Kasumi-1 (cell line): ENCODE measurements around the gene EPAS1.
A peak's percentile ranks its signal among the peaks of the same experiment; 100 is the strongest.

Experiments used
- DNase-seq, 2 experiments: peaks; one replicate each; lab custom pipeline; 2025; lab: John Stamatoyannopoulos, UW

The EPAS1 gene

GRCh38 chr2:46296840-46297545, at the start of gene EPAS1:
EPAS1 (plus strand) TSS chr2:46297407; CDS start chr2:46297912, 505 bp downstream.
- DNase-seq, result peak; percentile 30 to 64

DNA sequence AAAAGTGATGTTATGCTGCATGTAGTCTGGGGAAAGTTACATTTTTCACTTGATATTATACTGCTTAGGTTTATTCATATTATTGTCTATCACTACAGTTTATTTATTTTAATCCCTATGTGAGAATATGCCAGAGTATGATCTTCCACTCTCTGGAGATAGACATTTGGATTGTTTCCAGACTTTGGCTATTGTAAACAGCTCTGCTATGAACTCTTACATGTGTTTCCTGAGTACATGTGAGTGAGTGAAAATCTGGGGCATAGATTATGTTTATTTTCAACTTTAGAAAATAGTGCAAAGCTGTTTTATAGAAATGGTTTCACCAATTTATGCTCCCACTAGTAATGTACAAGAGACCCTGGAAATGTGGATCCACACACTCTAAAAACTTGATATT, 49.0 kb upstream of the EPAS1 start:
- DNase-seq, result no peak

DNA sequence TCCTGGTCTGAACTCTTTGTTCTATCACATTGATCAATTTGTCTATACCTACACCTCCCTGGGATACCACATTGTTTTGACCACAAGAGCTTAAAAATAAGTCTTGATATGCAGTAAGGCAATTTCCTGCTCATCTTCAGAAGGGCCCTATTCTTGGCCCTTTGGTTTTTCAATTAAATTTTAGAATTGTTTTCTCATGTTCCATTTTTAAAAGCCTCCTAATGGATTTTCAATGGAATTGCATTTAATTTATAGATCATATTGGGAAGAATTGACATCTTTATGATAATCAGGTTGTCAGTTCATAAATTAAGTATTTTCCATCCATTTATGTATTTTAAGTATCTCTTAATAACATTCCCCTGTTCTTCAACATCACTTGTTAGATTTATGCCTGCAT, 47.6 kb upstream of the EPAS1 start:
- DNase-seq, result no peak

DNA sequence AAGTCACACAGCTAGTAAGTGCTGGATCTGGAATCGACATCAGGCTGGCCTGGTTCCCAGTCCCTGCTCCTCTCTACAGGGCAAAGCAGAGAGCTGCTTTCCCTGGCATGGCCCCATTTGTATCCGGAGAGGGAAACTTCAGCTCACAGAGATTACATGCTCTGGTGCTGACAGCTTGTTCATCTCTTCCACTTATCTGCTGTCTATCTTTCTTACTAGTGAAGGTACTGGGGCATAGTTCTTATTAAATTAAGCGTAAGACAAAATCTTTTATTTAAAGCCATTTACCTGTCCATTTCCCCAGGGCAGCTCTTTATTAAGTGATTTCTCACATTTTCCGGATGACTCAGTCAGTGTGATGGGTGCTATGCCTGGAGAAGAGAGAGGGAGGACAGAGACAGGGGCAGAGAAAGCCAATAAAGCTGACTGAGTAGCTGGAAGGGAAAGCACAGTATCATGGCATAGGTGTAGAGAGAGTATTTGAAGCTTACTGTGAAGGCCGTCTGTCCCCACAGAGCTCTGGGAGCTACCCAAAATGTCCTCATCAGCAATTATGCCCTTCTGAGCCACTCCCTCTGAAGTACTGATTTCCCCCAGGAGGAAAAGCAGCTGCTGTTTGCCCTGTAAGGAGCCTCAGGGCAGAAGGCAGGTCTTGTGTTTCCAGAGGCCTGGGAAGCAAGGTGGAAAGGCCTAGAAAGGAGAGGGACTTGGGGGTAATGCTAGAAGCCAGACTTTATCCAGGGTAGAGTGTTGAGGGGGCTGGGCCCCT, 44.1 kb upstream of the EPAS1 start:
- DNase-seq, result no peak

GRCh38 chr2:46254474-46254873, 42.7 kb upstream of the EPAS1 start:
- no peak for DNase-seq

DNA sequence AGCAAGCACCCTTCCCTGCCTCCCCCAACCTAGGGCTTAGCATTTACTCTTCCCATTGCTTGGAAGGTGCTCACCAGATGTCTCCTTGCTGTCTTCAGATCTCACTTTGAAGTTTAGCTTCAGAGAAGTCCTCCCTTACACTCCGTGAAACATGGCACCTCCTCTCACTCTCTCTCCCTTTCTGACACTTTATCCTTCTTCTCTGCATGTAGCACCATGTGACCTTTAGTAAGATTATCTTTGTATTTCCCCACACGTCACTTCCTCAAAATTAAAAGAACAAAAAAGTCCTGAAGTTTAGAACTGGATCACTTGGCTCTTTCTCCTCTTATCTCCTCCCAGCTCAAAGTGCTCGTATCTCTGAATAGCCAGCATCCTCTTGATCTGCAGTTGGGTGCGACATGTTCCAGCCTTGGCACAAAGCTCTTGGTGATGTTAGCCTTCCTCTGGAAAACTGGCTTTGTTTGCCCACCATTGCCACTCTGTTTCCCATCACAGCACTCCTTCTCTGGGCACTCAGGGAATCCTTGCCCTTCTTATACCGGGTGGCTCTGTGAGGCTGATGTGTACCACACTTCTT, 40.6 kb upstream of the EPAS1 start:
- DNase-seq, result no peak

DNA sequence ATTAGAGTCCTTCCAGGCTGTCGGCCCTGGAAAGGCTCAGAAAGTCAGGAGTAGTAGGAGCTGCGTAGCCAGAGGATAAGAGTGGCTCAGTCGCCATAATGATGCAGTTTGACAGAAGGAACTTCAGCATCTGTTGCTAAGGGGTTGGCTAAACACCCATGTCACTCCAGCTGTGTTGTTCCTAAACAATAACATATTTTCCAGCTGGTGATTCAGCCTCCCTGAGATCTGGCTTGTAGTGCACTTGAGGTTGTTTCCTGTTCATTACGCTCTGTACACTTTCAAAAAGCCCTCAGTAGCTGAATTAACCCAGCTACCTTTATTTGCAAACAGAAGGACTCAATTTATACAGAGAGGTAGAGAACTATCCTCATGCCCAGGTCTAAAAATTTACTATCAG, 39.7 kb upstream of the EPAS1 start:
- DNase-seq, result no peak

DNA sequence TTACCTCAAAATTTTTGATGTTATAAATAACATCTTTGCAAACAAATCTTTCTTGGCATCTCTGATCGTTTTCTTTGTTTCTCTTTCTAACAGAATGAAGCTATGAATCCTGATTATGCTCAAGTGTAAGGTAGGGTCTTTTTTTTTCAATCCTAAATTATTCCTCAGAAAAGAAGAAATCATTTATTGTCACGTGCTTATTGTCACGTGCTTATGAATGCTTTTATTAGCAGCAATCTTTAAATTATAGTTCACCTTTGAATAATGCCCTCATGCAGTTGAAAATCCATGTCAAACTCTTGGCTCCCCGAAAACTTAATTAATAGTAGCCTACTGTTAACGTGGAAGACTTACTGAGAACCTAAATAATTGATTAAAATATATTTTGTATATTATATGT, 39.2 kb upstream of the EPAS1 start:
- DNase-seq, result no peak

GRCh38 chr2:46258937-46259776, 38.0 kb upstream of the EPAS1 start:
- DNase-seq, result no peak

GRCh38 chr2:46259777-46260168, 37.4 kb upstream of the EPAS1 start:
- DNase-seq, result no peak

DNA sequence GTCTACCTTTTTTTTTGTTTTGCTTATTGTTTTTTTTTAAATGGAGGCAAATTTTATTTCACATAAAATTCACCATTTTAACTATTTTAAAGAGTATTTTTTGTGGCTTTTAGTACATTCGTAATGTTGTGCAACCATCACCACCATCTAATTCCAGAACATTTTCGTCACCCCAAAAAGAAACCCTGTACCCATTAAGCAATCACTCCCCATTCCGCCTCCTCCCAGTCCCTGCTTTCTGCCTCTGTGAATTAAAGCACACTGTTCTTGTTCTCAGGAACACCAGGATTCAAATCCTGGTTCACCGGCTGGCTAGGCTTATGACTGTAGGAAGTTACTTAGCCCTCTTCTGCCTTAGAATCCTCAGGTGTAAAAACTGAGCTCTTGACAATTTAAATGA, 36.9 kb upstream of the EPAS1 start:
- DNase-seq, result no peak

DNA sequence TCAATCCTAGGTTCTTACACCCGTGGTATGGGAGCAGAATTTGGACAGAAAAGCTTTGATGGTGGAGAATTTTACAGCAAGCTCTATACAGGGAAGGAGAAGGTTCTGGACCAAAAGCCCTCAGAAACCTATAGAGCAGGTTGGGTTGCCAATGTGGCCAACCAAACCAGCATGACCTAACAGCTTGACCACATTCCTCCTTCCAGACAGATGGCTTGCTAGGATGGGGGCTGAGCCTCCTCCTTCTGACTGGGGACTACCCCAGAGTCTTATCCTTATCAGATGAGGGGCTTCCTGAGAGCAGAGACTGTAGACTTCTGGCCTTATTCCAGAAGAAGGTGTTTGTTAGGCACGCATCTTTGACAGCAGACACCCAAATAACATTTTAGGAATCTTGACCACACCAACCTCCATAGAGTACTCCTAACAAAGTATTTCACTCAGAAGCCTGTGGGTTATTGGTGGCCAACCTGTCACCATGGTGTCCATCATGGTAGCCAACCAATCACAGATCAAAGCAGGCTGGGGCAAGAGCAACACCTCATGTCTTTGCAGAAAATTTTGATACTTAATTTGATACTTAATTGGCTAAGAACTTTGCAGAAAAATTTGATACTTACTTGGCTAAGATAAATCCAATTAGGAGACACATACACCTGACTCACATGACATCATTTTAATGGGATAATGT, 34.8 kb upstream of the EPAS1 start:
- no peak for DNase-seq

DNA sequence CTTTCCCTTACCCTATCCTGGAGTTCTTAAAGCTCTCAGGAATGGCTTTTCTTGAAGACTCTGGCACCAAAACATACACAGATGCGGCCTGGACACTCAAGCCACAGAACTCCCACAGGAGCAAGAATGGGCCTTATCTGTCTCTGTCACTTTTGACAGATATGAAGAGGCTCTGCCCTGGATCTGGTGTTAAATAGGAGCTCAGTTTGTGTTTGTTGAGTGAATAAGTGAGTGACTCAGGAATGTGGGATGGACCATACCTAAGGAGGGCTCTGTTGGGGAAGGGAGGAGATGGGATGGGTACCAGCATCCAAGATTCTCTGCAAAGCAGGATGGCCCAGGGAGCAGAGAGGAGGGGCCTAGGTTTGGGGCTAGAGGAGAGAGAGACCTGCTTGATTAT, 33.9 kb upstream of the EPAS1 start:
- no peak for DNase-seq

GRCh38 chr2:46264447-46264846, 32.8 kb upstream of the EPAS1 start:
- DNase-seq, result no peak

GRCh38 chr2:46266134-46266533, 31.1 kb upstream of the EPAS1 start:
- no peak for DNase-seq

DNA sequence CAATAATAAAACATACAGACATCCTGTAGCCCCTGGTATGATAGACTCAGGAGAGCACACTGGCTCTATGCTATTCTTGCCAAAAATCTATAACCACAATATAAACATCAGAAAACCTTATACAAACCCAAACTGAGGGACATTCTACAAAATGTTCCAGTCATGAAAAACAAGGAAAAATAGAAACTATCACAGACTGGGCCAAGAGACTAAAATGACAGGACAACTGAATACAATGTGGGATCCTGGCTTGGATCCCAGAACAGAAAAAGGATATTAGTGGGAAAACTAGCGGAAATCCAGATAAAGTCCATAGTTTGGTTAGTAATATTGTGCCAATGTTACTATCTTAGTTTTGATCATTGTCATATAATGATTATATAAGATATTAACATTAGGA, 29.6 kb upstream of the EPAS1 start:
- DNase-seq, result no peak

- peak; percentile 57 to 73 for DNase-seq
Measured at GRCh38 chr2:46268196-46268595, 29.0 kb upstream of the EPAS1 start.

- DNase-seq, result no peak
Measured at GRCh38 chr2:46269001-46269400, 28.2 kb upstream of the EPAS1 start.

- DNase-seq, result no peak
Measured at GRCh38 chr2:46269544-46270273, 27.5 kb upstream of the EPAS1 start.

GRCh38 chr2:46270384-46270783, 26.8 kb upstream of the EPAS1 start:
- DNase-seq, result no peak

- DNase-seq, result no peak
Measured at GRCh38 chr2:46273225-46273863, 23.9 kb upstream of the EPAS1 start.
